GM21528 (cell line): Measurements from ENCODE around the gene COBL.

ENCODE experiments used
- ATAC-seq: cut with Tn5 transposase; IDR thresholded peaks from one replicate; pipeline ENCODE4 v1.9.1; 2021; ENCODE audit warnings: mild to moderate bottlenecking, moderate library complexity; ENCODE audit not compliant: unreplicated experiment, low FRiP score

Gene COBL

DNA sequence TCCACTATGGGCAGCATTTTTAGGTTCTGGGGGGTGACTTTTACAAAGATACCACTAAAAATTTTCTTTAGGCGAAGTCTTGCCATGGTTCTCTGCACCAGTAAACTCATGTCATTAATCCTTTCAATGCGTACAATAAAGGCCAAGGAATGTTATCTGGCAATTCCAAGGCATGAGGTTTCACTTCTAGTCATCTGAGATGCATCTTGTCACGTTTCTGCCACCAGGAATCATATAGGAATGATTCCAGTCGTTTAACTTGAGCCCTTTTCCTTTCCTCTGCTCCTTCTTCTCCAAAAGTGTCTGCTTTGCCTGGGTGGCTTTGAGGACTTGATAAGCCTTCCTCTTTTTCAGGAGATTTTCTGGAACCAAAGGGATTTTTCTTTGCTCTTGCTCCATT lies 56.8 kb downstream of the COBL start:
- ATAC-seq, result no peak

DNA sequence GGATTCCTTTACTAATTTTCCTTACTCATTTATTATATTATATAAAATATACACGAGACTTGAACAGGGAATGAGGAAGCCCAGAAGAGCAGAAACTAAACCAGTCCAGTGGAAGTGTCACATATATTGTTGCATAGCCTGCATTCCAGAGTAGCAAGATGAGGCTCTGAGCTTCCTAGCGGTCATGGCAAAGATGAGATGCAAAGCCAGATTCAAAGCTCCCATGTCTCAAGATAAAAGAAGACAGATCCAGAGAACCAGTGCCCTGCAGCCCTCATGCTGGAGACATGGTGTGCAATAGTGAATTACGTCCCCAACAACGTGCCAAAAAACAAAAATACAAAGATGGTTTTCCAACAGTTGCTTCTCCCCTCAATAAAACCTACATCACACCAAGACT lies 59.7 kb downstream of the COBL start:
- ATAC-seq, result no peak

DNA sequence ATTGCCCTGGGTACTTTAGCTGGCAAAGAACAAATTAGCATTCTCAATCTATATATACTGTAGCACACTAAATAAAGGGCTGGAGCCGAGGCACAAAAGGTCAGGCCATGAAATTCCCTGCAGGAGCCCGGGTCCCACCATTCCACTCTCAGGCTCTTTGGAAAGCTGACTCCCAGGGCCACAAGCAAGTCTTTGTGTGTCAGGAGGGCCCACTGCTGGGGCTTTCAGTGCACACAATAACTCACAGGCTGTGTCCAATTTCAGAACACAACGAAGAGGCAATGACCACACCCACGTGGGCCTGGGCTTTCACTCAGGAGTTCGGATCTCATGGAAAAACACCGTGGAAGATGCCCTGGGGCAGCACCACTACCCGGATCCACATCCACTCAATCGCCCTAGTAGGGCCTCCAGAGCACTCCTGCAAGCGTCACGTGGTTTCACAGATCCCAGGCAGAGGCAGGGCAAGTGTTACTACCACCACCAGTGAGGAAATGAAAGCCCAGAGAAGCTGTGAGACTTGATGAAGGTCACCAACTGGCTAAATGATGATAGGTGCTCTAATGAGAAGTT lies 60.3 kb downstream of the COBL start:
- ATAC-seq, result no peak

GRCh38 chr7:51255536-51256208 lies 60.9 kb downstream of the COBL start:
- no peak for ATAC-seq

GRCh38 chr7:51255036-51255435 lies 61.6 kb downstream of the COBL start:
- ATAC-seq, result no peak

- ATAC-seq, result no peak
Measured at GRCh38 chr7:51253157-51253556, 63.5 kb downstream of the COBL start.

GRCh38 chr7:51251290-51251689 lies 65.3 kb downstream of the COBL start:
- ATAC-seq, result no peak

GRCh38 chr7:51250512-51250911 lies 66.1 kb downstream of the COBL start:
- no peak for ATAC-seq

DNA sequence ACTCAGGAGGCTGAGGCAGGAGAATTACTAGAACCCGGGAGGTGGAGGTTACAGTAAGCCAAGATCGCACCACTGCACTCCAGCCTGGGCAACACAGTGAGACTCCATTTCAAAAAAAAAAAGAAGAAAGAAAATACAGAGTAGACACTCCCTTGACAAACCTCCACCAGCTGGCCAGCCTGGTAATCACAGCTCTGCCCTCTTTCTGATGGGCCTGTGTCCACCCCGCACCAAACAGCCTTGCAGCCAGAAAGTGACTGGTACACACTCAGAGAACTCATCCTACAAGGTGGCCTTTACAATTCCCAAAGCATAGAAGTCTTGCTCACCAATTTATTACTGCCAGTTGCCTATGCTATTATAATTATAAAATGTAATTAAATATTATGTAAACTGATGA lies 66.6 kb downstream of the COBL start:
- no peak for ATAC-seq

GRCh38 chr7:51249187-51249945 lies 67.2 kb downstream of the COBL start:
- ATAC-seq, result no peak

GRCh38 chr7:51246258-51247245 lies 70.1 kb downstream of the COBL start:
- ATAC-seq, result no peak

DNA sequence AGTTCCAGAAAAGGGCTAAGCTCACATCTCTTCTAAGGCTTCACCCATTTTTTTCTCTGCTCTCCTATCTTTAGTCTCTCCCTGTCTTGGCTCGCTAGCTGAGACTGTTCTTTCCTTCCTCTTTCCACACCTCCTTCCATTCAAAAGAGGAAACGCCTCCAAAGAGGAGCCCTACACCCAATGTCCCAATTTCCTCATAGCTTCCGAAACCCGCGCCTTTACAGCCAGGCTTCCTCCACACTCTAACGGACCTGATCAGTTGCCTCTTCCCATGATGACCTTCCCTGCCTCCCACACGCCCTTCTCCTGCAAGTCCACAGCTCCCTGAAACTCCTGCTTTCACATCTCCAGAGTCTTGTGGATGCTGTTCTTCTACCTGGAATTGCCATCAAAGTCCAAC lies 71.7 kb downstream of the COBL start:
- no peak for ATAC-seq

DNA sequence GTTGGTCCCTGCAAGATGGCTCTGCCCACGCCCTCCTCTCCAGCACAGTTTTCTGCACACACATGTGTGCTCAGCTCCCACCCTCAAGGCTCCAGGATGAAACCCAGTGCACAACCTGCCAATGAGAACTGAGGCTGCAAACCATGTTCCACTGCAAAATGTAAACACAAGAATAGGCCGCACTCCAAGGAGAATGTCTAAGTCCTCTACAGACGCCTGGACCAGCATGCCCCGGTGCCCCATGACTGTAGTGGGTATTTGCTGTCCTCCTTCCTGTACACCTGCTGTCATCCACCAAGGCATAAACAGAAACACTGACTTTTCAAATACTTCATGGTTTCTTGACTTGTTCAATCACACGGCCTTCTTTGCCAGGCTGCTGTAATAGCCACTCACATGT lies 72.6 kb downstream of the COBL start:
- no peak for ATAC-seq

DNA sequence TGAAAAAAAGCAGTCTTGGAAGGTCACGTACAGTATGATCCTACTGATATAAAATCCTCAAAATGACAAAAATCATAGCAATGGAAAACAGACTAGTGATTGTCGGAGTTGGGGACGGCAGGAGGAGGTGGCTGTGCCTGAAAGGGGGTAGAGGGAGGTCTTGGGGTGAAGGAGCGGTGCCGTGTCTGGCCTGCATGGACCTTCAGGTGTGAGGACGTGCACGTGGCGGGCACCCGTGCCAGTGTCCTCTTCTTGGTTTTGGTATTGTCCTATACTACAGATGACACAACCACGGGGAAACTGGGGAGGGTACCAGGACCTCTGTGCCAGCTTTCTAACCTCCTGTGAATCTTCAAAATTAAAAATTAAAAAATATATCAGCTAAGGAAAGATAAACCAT lies 73.0 kb downstream of the COBL start:
- no peak for ATAC-seq

DNA sequence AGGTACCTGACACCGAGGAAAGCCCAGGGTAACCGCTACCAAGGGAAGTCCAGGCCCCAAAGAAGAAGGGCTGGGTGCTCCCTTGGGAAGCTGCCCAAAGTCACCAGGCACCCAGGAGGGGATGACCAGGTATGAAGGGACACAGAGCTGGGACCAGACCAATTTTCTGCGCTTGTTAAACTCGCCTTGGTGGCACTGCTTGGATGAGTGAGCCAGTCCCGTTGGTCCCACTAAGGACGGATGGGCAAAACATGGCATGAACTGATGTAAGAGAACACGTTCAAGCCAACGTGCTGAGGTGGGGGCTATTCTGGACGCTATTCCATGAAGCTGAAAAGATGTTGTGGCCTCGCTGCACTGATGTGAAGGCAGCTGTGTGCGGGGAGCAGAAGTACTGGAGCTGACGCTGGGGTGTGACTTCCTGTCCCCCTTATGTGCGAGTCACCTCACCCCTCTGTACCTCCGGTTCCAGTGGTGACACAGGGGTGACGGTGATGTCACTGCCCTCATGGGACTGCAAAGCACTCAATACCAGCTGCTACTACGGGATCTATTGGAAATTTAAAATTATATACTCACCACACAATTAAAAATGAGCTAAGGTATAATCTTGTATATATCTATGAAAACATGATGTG lies 73.6 kb downstream of the COBL start:
- ATAC-seq, result no peak

- ATAC-seq, result no peak
Measured at GRCh38 chr7:51242007-51242691, 74.5 kb downstream of the COBL start.

GRCh38 chr7:51240868-51241267 lies 75.7 kb downstream of the COBL start:
- ATAC-seq, result no peak

GRCh38 chr7:51239691-51240090 lies 76.9 kb downstream of the COBL start:
- ATAC-seq, result no peak

DNA sequence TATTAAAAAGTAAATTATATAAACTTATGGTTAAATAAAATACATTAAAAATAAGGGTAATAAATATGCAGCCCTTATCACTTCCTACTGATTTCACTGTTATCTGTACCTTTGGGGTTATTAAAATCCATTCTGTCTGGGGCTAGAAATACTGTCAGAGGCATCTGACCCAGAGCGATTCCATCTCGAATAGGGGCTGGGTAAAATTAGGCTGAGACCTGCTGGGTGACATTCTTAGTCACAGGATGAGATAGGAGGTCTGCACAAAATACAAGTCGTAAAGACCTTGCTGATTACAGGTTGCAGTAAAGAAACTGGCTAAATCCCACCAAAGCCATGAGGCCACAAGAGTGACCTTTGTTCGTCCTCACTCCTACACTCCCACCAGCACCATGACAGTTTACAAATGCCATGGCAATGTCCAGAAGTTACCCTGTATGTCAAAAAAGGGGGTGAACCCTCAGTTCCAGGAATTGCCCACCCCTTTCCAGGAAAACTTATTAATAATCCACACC lies 77.6 kb downstream of the COBL start:
- no peak for ATAC-seq
